GM18909 (cell line): ENCODE data around the gene ATP6V1C2.
"Not testable (repeated sequence)": the region's sequence is repeated elsewhere in the genome, so short reads cannot be mapped to it uniquely, and the experiment has no call there.

Source experiments
- ATAC-seq: cut with Tn5 transposase; IDR thresholded peaks from one replicate; pipeline ENCODE4 v1.9.1; 2021; ENCODE audit warnings: mild to moderate bottlenecking; ENCODE audit not compliant: unreplicated experiment, poor library complexity

The ATP6V1C2 gene

DNA sequence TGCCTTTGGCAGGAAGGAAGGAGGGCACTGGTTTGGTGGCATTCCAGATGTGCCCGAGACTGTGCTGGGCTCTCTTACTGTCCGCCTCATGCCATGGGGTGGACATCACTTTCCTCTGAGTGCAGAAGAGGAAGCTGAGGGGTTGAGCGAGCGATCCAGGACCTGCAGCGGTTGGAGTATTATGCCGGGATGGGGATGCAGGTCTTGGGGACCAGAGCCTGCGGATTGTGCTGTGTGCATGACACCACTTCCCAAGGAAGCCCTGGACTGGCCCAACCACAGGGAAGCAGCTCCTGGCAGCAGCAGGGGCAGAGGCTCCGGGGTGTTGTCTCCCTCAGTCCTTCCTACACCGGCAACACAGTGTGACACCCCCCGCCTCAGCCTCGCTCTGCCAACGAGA, 44.5 kb downstream of the ATP6V1C2 start:
- no peak for ATAC-seq

DNA sequence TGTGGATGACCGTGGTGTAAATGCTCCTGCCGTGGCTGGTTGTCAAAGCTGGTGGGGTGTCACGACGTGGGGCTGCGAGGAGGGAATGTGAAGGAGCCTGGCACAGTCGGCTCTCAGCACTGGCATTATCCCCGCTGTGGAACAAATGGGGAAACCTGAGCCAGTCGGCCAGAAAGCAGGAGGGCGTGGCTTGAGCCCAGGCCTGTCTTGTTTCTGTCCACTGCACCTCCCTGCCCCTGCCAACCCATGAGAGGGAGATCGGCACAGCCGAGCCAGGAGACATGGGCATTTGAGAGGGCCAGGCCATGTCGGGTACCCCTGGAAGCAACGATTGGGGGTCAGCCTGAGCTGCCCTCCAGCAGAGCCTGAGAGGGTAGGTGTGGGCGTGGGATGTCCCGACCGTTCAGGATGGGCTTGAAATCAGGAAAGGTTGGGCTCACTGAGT, 46.7 kb downstream of the ATP6V1C2 start:
- ATAC-seq = no peak

- ATAC-seq = no peak
Observed at GRCh38 chr2:10770956-10771750, 49.7 kb downstream of the ATP6V1C2 start.

GRCh38 chr2:10771786-10772185, 50.4 kb downstream of the ATP6V1C2 start:
- ATAC-seq = no peak

DNA sequence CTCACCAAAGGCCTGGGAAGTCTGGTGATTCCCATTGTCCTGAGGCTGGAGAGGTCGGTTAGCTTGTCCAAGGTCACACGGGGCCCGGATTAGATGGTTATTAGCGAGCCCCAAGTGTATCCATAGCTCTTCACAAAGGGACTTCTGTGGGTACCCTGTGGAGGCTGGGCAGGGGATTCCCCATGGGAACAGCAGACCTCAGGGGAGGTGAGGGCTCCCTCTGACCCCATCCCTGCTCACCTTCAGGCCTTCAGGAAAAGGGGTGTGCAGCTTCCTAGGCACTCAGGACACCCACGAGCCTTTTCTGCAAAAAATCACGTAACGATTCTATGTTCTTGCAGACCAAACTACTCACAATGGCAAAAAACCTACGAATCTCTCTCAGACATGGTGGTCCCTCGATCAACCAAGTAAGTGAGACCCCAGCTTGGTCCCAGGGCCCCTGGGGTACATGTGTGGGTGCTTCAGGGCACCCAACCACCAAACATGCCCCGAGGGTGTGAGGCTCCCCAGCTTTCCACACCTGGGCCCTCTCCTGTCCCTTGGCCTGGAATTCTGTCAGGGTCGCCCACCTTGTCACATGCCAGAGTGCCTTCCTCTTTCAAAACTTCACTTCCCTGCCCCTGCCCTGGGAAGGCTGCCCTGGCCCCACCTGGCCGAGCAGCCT, 50.9 kb downstream of the ATP6V1C2 start:
- ATAC-seq = no peak

DNA sequence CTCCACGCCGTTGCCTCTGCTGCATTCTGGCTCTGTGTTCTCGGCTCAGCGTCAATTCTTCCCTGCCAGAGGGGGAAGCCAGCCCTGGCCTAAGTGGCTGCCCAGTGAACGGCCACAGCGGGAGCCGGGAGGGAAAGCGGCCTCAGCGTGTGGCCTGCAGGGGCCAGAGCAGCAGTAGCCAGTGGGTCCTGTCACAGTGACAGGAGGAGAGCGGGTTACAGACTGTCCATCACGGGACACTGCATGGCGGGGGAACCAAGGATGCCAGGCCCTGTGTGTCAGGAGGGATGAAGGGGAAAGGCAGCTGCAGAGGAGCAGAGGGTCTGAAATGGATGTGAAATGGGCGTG, 51.4 kb downstream of the ATP6V1C2 start:
- no peak for ATAC-seq

- ATAC-seq = no peak
Observed at GRCh38 chr2:10773821-10774341, 52.5 kb downstream of the ATP6V1C2 start.

- ATAC-seq = no peak
Observed at GRCh38 chr2:10774394-10774793, 53.0 kb downstream of the ATP6V1C2 start.

DNA sequence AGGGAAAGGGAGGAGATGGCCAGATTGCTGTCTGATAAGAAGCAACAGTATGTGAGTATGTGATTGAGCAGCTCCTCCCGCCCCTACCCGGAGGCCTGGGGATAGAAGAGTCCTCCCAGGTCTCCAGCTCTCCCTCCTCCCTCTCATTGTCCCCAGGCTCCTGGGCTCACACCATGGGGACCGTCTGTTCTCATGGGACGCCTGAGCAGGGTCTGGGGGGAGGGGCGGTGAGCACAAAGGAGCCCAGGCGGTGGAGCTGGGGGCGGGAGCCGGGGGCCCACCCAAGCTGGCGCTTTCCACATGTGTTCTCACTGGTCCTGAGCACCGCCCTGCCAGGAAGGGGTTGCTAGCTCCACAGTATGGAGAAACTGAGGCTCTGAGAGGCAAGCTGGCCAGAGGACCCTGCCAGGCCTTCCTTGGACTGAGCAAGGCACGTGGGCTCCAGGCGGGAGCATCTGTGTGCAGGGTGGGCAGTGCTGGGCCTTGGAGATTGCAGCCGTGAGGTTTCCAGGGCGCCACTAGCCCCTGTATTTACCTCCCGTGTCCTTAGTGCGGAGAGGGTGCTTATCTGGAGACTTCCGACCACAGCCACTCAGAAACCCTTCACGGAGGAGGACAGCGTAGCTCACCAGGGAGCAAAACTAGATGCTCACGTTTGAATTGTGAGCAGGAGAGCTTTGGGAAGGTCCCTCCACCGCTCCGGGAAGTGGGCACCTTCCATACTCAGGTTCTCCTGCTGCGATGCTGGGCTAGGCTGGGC, 53.8 kb downstream of the ATP6V1C2 start:
- ATAC-seq = no peak

DNA sequence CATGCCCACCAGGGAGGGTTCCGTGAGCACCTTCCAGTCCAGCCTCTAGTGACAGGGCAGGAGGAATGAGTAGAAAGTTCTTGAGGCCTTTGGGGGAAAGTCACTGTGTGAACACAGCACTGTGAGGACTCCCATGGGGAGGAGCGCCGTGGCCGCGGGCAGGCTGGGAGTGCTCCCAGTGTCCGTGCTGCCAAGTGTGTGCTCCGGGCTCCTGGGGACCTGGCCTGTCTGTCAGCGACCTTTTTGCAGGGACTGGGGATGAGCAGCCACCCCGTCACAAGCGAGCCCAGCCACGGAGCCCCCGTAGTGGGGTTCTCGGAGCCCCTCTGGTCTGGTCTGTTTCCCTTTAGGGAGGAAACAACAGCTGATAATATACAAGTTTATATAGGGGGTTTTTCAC, 54.4 kb downstream of the ATP6V1C2 start:
- no peak for ATAC-seq

GRCh38 chr2:10776231-10776977, 55.0 kb downstream of the ATP6V1C2 start:
- ATAC-seq = no peak

DNA sequence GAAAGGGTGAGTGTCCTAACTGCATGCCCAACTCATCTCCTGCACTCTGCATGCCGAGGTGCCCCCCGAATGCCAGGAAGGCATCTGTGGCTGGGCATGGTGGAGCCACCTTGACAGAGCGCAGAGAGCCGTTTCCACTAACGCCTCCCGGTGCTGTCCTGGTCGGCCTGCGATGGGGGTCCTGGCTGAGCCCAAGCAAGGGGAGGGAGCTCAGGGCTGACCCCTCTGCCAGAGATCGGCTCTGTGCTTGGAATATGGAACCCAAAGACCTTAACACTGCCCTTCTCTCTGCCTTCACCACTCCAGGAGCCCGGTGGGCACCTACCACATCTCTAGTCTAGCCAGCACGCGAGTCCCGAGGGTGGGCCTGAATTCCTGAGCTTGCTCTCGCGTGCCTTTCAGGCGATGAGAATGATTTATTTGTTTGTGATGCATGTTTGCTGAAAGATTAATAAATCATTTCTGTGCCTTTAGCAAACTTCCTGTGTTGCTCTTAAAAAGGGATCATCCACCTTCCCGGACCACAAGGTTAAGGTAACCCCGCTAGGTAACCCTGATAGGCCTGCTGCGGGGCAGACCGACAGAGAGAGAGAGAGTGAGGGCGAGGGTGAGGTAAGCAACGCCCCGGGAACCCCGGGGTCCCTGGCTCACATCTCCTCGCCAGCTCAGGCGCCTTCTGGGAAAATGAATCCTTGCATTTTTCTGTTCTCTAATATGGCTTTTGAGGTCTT, 55.8 kb downstream of the ATP6V1C2 start:
- no peak for ATAC-seq

DNA sequence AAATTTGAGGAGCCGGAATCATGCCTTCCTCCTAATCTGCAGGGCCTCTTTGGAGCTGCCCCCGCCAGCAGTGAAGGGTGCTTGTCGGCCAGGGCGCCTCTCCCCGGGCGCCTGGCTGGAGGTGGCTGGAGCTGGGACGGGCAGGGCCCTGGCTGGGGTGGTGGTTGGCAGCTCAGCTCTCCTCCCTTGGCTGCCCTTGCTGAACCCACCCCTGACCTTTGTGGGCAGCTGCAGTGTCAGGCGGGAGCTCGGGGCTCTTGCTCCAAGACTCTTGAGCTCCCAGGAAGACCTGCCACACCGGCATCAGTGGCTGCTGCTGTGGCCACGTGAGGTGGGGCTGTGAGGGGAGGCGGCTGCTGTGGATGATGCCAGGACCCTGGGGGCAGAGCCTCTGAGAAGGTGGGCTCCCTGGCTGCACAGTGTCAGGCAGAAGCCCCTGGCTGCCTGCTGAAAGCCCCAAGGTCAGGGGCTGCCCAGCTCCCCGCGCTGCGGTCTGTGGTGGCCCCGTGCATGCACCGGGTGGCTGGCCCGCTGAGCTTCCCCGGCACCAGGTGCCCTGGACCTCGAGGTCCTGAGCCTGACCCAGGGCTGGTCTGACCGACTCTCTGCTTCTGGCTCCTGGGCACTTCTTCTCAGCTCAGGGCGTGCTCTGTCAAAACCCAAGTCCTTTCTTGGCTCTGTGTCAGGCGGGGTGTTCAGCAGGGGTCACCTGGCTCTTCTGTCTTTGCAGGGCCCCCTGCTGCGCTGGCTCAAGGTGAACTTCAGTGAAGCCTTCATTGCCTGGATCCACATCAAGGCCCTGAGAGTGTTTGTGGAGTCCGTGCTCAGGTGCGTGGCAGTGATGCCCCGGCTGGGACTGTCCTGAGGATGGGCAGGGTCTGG, 56.7 kb downstream of the ATP6V1C2 start:
- ATAC-seq = no peak

- no peak for ATAC-seq
Observed at GRCh38 chr2:10778724-10779115, 57.3 kb downstream of the ATP6V1C2 start.

DNA sequence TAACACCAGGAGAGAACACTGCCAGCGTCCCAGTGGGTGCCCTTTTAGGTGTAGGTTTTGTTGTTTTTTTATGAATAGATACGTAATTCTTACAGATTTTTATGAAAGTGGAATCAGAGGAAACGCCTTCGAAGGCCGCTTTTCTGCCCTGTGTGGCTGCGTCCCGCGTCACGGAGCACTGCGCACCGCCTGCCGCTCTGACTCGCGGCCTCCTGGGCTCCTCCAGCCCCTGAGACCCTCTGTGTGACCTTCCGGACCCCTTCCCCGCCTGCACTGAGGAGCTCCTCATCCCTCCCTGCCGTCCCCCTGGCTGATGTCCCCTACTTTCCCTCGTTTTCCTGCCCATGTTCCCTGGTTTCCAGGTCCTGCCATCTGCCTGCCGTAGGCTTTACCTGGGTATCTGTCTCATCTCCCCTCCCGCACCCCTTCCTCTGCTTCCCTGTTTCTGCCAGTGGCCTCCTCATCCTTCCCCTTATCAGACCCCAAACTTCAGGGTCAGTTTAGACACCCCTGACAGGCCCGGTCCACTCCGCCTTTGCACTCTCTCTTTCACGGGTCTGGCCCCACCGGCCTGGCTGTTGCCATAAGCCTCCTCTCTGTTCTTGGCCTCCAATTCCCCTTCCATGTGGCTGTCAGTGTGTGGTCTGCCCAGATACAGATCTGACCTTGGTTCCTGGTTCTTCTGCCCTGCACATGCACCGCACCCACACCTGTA, 58.5 kb downstream of the ATP6V1C2 start:
- no peak for ATAC-seq

DNA sequence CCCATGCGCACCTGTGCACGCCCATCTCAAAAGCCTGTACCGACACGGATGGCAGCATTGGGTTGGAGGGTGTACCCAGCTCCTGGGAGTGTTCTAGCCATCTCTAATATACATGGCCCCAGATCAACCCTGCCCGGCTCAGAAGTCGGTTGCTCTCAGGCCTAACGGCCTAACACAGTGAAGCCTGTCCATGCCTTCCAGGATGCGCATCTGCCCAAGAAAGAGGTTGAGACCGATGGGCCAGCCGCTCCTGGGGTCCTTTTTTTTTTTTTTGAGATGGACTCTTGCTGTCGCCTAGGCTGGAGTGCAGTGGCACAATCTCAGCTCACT, 59.0 kb downstream of the ATP6V1C2 start:
- ATAC-seq = no peak

- ATAC-seq = not testable (repeated sequence)
Observed at GRCh38 chr2:10780821-10781220, 59.4 kb downstream of the ATP6V1C2 start.

GRCh38 chr2:10781746-10782145, 60.3 kb downstream of the ATP6V1C2 start:
- no peak for ATAC-seq
